Measurements from ENCODE around the gene RTKN. TPM values are rescaled to one million over a fixed set of nuclear protein-coding genes. Genes with fewer than 3 reads are reported as not detected.
"Not testable (repeated sequence)": the region's sequence is repeated elsewhere in the genome, so short reads cannot be mapped to it uniquely, and the experiment has no call there.

RTKN gene
- total RNA-seq, 1 donor from 2014 or later, result 6.7 TPM

DNA sequence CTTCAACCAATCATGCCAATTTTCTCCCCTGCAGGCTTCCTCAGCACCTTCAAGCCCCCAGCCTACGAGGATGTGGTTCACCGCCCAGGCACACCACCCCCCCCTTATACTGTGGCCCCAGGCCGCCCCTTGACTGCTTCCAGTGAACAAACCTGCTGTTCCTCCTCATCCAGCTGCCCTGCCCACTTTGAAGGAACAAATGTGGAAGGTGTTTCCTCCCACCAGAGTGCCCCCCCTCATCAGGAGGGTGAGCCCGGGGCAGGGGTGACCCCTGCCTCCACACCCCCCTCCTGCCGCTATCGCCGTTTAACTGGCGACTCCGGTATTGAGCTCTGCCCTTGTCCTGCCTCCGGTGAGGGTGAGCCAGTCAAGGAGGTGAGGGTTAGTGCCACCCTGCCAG is 18.4 kb upstream of the RTKN start:
- not testable (repeated sequence) for DNase-seq

- not testable (repeated sequence) for DNase-seq
Measured at GRCh38 chr2:74459503-74460118, 17.9 kb upstream of the RTKN start.

- DNase-seq, result no peak
Measured at GRCh38 chr2:74458938-74459363, 17.2 kb upstream of the RTKN start.

- peak; percentile 99 for DNase-seq
Measured at GRCh38 chr2:74458132-74458937, 16.6 kb upstream of the RTKN start, which contains the start of gene WBP1. Gene WBP1 (plus strand): TSS chr2:74458438. CDS start chr2:74458603, 165 bp downstream.

DNA sequence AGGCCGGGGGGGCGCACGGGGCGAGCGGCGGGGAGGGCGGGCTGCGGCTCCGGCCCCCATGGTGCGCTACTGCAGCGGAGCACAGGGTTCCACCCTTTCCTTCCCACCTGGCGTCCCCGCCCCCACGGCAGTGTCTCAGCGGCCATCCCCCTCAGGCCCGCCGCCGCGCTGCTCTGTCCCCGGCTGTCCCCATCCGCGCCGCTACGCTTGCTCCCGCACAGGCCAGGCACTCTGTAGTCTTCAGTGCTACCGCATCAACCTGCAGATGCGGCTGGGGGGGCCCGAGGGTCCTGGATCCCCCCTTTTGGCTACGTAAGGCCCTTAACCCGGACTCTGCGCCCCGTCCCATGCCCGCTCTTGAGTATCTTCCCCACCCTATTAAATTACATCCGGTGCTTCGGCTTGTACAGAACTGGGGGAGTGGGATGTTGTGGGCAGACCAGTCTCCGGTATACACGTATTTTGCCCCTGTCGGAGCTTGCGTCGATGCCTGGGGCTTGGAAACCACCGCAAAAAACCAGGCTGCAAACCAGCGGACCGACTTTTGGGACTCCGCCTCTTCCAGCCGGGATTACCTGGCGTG is 15.9 kb upstream of the RTKN start:
- DNase-seq, result no peak

DNA sequence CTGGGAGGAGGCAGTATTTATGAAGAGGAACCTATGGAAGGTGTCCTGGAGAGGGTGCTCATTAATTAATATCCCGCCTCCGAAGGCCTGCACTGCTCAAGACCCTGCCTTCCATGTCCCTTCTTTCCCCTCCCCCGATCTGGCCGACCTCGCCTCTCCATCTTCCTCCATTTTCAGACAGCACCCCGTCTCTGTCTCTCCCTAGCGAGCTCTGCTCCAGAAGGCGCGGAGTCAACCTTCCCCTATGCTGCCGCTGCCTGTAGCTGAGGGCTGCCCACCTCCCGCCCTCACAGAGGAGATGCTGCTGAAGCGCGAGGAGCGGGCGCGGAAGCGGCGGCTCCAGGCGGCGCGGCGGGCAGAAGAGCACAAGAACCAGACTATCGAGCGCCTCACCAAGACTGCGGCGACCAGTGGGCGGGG is 15.4 kb upstream of the RTKN start:
- DNase-seq, result no peak

- DNase-seq, result peak; percentile 95
Measured at GRCh38 chr2:74454654-74455511, 13.1 kb upstream of the RTKN start, which contains the start of gene INO80B. Gene INO80B (plus strand): TSS chr2:74455087. CDS start chr2:74455117, 30 bp downstream.

DNA sequence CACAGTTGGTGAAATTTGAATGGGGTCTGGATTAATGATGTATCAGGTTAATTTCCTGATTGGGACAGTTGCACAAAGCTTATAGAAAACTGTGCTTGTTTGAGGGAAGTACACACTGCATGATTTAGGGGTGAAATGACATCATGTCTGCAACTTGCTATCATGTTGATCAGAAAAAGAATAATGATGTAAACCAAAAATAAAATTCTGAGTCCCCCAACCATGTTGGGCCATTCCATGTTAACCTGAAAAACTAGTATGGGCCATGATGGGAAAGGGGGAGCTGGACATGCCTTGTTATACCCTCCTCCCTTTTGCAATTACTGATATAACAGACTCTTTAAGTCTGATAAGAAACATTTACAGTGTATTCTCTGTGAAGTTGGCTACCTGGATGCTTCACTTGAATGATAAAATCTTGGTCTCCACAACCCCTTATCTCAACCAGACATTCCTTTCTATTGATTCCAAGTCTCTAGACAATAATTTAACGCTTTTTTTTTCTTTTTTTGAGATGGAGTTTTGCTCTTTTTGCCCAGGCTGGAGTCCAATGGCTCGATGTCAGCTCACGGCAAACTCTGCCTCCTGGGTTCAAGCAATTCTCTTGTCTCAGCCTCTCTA is 8.9 kb upstream of the RTKN start:
- DNase-seq, result no peak

GRCh38 chr2:74448771-74449170 is 7.0 kb upstream of the RTKN start:
- no peak for DNase-seq

- DNase-seq, result no peak
Measured at GRCh38 chr2:74447230-74447999, 5.7 kb upstream of the RTKN start.

GRCh38 chr2:74444498-74445318 is 3.0 kb upstream of the RTKN start:
- no peak for DNase-seq

GRCh38 chr2:74442483-74443297 is 953 bp upstream of the RTKN start:
- not testable (repeated sequence) for DNase-seq

DNA sequence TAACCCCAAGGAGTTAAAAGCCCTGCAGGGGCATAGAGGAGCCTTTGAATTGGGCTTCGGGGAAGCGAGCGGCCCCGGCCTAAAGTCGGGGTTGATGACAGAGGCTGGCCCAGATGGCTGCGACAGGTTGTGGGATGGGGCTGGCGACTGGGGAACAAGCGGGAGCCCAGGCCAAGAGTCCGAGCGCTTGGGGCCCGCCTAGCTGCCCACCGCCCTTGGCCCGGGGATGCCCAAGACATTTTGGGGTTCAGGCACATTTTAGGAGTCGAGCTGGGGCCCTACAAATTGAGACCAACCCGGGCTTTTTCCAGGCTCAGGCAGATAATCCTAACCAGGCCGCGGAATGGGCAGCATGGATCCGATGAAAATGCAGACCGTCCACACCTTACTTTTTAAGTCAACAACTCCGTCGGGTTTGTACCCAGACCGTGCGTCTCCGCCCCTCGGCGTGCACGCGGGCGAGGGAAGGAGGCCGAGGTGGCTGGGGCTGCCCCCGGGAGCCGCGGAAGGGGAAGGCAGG is 507 bp downstream of the RTKN start:
- no peak for DNase-seq

DNA sequence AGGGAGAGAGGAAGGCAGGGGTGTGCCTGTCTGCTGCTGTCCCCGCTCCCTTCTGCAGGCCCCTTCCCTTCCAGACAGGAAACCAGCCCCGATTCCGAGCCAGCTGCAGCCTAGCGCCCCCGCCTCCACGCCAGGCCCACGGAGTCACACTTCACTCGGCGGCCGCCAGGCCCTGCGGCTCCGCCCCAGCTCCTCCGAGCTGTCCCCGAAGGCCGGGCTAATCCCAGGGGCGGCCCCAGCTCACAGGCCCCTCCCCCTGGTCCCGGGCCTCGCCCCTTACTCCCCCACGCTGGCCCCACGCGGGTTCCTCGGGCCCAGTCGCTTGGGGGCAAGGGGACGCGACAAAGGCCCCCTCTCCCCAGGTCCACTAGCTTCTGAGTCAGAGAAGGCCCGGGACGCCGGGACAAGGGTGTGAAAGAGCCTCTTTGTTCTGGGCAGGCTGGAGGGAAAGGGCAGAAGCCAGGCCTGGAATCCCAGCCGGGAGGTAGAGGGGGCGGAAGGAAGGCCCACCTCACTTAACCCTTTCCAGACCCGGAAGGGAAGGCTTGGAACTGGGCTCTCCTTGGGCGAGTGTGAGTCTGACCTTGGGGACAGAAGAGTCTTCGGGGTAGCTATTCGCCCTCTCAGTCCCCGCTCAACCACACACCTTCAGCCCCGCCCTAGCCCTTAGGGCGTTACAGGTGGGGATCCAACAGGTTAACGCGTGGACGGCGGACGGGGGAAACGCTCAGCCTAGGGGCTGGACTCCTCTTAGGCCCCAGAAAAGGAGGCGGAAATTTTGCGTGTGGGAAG is 1.2 kb downstream of the RTKN start:
- DNase-seq, result peak; percentile 88

DNA sequence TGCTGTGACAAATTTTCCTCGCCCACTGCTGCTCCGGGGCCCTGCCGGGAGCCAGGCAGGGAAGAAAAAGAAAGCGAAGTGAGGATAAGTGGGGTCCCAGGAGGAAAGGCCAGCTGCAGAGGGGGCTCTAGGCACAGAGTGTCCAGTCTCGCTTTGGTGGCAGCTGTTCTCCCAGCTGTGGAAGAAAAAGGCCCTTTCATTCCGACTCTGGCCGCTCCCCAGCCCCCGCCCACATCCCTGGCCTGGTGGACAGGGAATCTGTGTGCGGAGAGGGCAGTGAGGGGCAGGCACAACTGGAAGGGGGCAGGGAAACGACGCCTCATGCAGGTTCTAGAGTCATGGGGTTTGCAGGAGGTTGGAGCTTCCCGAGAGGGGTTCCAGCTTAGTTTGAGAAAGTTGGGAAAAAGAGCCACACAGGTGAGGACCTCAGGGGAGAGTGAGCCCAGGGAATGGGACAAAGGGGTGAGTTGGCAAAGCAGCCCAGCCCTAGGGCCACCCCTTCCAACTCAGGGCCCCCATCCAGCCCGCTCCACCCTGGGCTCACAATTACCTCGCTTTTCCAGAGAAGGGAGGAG is 1.8 kb downstream of the RTKN start:
- peak; percentile 83 for DNase-seq

GRCh38 chr2:74439373-74439772 is 2.4 kb downstream of the RTKN start:
- no peak for DNase-seq

GRCh38 chr2:74438248-74438647 is 3.5 kb downstream of the RTKN start:
- no peak for DNase-seq
